Neural cell (in vitro differentiated cells): ENCODE data around the gene RSPH1.

Experiments
- CTCF ChIP-seq: fragments of 450-650 bp; IDR thresholded peaks from 2 replicates; pipeline ENCODE4 v1.5.1; 2014; ENCODE audit warnings: antibody characterized with exemption, mild to moderate bottlenecking, moderate library complexity; ENCODE audit not compliant: poor library complexity, severe bottlenecking
- EZH2 ChIP-seq: fragments of 200-600, 300-800 bp; shearing (Covaris generic), sonication (generic); IDR thresholded peaks from 2 replicates; pipeline ENCODE4 v1.6.1; 2014; ENCODE audit warnings: antibody characterized with exemption, low read length, borderline replicate concordance, mild to moderate bottlenecking; ENCODE audit not compliant: insufficient read depth, poor library complexity, severe bottlenecking

- TF ChIP-seq CTCF (no peak), EZH2 (no peak)
Measured at GRCh38 chr21:42468491-42469131, 27.4 kb downstream of the RSPH1 start.
